ENCODE data around the gene PDZD7.

PDZD7 gene

GRCh38 chr10:100972904-100973535, 57.9 kb downstream of the PDZD7 start:
- H3K4me3 ChIP-seq (ENCODE audit: low read length), result no peak overlapping the region
- H3K4me2 ChIP-seq (ENCODE audit: low read length), result no peak overlapping the region
- H3K9ac ChIP-seq (ENCODE audit: low read depth, low read length), result no peak overlapping the region
- H3K27me3 ChIP-seq (ENCODE audit: control insufficient read depth, insufficient read depth, low read length), result no peaks in the 10 kb centered on the region
- H3K4me1 ChIP-seq (ENCODE audit: control insufficient read depth, insufficient read depth, low read length), result peaks cover 6% of the 10 kb centered on the region
- H3K36me3 ChIP-seq (ENCODE audit: insufficient read depth, low read length), result no peaks in the 10 kb centered on the region
- H3K9me3 ChIP-seq (replicated peaks; ENCODE audit: low read length), result no peaks in the 10 kb centered on the region

DNA sequence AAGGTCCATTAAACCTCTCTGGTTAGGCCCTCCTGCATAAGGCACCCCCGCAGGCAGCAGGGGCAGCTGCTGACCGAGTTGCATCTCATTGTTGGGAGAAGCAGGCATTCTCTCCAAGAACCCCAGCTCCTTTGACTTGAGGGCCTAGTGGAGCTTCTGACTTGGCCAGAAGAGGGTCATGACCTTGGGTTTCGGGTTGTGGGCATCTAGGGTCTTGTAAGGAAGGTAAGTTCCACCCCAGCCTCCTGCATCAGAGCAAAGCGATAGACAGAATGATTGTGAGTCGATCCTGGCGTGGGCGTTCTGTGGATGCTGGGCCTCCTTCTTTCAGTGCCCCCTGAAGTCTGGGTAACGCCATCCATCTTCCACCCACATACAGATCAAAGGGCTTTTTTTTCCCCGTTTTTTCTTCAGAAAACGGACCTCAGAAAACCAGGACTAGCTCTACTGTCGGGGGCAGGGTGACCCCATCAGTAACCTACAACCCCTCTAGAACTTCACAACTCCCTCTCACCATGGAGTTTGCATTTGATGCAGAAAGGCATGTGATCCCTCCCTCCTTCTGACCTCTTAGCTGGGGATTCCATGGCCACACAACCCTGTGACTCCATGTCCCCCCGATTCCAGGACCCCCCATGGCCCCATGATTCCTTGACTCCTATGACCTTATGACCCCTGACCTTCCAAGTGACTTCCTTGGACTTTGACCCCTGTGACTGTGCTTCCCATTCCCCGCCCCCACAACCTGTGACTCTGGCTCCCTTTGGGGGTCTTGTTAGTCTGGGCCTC, 58.6 kb downstream of the PDZD7 start:
- Histone ChIP-seq H3K27me3 (ENCODE audit: control insufficient read depth, insufficient read depth, low read length) (no peaks in the 10 kb centered on the region), H3K9ac (ENCODE audit: low read depth, low read length) (no peak overlapping the region), H3K9me3 (replicated peaks; ENCODE audit: low read length) (no peaks in the 10 kb centered on the region), H3K4me2 (ENCODE audit: low read length) (no peak overlapping the region), H3K36me3 (ENCODE audit: insufficient read depth, low read length) (peaks cover under 1% of the 10 kb centered on the region), H3K4me3 (ENCODE audit: low read length) (no peak overlapping the region), H3K4me1 (ENCODE audit: control insufficient read depth, insufficient read depth, low read length) (peaks cover 6% of the 10 kb centered on the region)

DNA sequence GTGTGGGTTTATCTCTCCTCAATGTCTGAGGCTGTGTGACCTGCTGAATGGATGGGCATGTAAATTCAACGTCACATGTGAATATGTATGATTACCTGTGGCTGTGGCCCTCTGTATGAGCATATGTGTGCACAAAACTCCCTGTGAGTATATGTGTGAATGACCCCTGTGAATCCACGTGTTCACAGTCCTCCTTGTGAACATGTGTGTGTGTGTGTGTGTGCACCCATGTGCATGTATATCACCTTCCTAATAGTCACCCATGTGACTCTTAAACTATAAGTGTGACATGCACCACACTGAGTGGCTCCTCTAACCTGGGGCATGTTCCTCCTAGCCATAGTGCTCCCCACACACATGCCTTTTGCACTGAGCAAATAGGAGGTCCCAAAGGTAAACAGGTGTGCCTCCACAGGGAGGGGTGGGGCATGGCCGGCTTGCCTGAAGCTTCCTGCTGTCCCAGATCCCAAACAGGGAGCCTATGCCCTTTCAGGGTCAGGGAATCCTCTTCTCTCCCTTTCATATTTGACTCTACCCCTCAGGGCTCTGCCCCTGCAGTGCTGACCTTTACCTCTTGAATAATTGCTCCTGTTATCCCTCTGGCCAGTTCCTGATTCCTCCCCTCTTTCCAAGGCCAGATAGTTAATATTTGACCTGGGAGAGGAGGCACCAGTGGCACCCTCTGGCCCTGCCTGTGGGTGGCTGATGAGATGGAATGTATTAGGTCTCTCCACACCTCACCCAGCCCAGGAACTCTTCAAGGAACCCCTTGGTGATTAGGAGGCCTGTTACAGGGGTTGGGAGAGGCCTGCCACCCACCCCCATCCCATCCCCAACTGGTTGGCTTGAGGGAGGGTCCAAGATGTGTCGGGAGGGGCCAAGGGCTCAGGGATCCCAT, 59.8 kb downstream of the PDZD7 start:
- peaks cover 6% of the 10 kb centered on the region for H3K4me1 ChIP-seq (ENCODE audit: control insufficient read depth, insufficient read depth, low read length)
- H3K9ac ChIP-seq (ENCODE audit: low read depth, low read length), result no peak overlapping the region
- no peaks in the 10 kb centered on the region for H3K27me3 ChIP-seq (ENCODE audit: control insufficient read depth, insufficient read depth, low read length)
- no peak overlapping the region for H3K4me2 ChIP-seq (ENCODE audit: low read length)
- H3K36me3 ChIP-seq (ENCODE audit: insufficient read depth, low read length), result peaks cover 12% of the 10 kb centered on the region
- H3K4me3 ChIP-seq (ENCODE audit: low read length), result no peak overlapping the region
- no peaks in the 10 kb centered on the region for H3K9me3 ChIP-seq (replicated peaks; ENCODE audit: low read length)

DNA sequence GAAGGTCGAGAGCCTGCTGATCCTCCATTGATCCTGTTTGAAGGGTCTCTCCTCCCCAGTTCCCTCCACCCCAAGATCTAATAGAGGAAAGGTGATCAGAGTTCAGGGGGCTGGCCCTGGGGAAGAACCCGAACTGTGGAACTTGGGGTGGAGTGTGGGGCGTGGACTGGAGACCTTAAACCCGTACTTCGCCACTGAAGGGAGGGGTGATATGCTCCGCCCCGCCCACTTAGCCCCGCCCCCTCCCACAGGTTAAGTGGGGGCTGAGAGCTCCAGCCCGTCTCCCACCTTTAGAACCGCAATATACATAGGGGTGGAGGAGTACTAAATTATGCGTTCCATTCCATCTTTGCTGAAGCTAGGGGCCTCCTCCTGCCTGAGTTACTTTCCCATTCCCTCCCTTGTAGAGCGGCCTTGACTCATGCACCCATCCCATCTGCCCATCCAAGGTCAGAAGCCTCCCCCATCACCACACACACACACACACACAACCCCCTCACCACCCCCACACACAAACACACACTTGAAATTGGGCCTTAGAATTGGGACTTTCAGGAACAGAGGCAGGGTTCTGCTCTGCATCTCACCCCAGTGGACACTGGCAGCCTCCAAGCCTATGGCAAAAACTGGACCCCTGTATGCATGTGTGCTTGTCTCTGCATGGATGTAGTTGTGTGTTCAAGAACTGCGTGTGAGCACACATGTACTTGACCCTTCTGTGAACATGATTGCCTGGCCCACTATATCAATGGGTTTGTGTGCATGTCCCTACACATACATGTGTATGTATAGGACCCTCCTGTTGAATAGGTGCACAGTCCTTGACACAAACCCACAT, 60.6 kb downstream of the PDZD7 start:
- Histone ChIP-seq H3K36me3 (ENCODE audit: insufficient read depth, low read length) (peaks cover 20% of the 10 kb centered on the region), H3K4me1 (ENCODE audit: control insufficient read depth, insufficient read depth, low read length) (peaks cover 6% of the 10 kb centered on the region), H3K9me3 (replicated peaks; ENCODE audit: low read length) (no peaks in the 10 kb centered on the region), H3K27me3 (ENCODE audit: control insufficient read depth, insufficient read depth, low read length) (no peaks in the 10 kb centered on the region), H3K4me3 (ENCODE audit: low read length) (peak overlapping the region; percentile 74), H3K4me2 (ENCODE audit: low read length) (peak overlapping the region; percentile 98), H3K9ac (ENCODE audit: low read depth, low read length) (no peak overlapping the region)

DNA sequence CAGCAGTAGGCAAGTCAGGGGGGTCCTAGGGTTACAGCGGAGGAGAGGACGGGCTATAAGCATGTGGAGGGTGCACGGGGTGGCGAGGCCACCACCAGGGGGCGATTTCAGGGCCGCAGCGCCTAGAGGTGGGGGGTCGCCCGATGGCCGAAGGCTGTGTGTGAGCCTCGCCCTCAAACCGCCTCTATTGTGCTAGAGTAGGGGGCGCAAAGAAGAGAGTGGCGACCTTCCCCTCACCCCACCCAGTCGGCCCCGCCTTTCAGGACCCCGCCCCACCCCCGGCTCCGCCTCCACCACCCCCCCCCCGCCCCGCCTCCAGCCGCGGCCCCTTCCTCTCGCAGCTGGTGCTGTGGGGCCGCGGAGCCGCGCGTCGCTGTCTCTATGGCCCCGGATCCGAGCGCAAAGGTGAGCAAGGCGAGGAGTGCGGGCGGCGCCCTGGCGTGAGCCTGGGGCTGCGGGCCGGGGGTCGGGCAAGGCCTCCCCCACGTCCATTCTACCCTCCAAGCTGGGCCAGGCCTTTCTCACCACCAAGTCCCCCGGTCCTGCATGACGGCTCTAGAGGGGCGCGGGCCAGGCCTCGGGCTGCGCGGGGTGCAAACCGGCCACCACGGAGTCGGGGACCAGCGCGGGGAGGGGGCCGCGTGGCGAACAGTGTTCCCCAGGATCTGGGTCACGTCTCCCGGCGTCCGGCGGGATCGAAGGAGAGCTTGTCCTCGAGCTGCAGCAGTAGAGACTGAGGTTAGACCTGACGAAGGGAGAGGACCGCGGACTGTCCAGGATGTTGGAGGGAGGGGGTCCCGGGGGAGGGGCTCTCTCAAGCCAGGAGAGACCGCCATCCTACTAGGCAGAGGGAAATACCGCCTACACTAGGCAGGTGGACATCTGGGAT, 61.5 kb downstream of the PDZD7 start, which contains the start of gene SEMA4G:
Gene SEMA4G, plus strand, starts transcription at position 318 of the 889 bp plus-strand sequence. CDS start 3,409 bp downstream, outside the sequence.
- no peaks in the 10 kb centered on the region for H3K27me3 ChIP-seq (ENCODE audit: control insufficient read depth, insufficient read depth, low read length)
- peaks cover 28% of the 10 kb centered on the region for H3K36me3 ChIP-seq (ENCODE audit: insufficient read depth, low read length)
- no peaks in the 10 kb centered on the region for H3K9me3 ChIP-seq (replicated peaks; ENCODE audit: low read length)
- peak within 1 kb of the TSS; percentile 74 for H3K4me3 ChIP-seq (ENCODE audit: low read length)
- peak within 1 kb of the TSS; percentile 98 for H3K4me2 ChIP-seq (ENCODE audit: low read length)
- H3K9ac ChIP-seq (ENCODE audit: low read depth, low read length), result peak within 1 kb of the TSS; percentile 33
- H3K4me1 ChIP-seq (ENCODE audit: control insufficient read depth, insufficient read depth, low read length), result peaks cover 6% of the 10 kb centered on the region

GRCh38 chr10:100968863-100969186, 62.1 kb downstream of the PDZD7 start:
- Histone ChIP-seq H3K36me3 (ENCODE audit: insufficient read depth, low read length) (peaks cover 33% of the 10 kb centered on the region), H3K9ac (ENCODE audit: low read depth, low read length) (peak overlapping the region; percentile 18), H3K27me3 (ENCODE audit: control insufficient read depth, insufficient read depth, low read length) (no peaks in the 10 kb centered on the region), H3K4me3 (ENCODE audit: low read length) (peak overlapping the region; percentile 74), H3K4me1 (ENCODE audit: control insufficient read depth, insufficient read depth, low read length) (peaks cover 6% of the 10 kb centered on the region), H3K9me3 (replicated peaks; ENCODE audit: low read length) (no peaks in the 10 kb centered on the region), H3K4me2 (ENCODE audit: low read length) (peak overlapping the region; percentile 98)

DNA sequence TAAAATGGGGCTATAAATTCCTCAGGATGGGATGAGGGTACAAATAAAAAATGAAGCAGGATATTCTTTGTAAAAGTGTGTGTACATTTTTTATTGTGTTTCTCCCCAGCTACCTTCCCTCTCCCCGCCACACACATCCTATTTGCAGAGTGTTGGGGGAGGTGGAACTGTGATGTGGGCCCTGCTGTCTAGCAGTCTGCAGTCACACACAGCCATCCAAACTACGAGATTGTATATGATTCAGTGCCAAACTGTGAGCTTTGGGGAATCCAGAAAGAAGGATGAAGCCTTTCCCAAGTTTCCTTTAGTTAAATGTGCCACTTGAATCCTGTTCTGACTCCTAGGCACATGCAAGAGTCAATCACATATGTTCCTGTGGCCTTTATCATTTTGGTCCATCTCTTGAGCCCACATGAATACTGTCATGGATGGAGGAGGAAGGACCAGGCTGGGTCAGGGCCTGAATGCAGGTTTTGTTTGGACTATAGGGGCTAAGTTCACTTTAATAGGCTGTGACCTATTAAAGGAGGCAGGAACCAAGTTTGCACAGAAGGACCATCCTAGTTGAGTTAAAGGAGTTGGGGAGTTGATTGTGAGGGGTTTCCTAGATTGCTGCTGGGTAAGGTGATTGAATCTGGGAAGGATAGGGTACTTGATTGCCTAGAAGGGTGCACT, 62.7 kb downstream of the PDZD7 start:
- peak overlapping the region; percentile 74 for H3K4me3 ChIP-seq (ENCODE audit: low read length)
- H3K9ac ChIP-seq (ENCODE audit: low read depth, low read length), result no peak overlapping the region
- H3K9me3 ChIP-seq (replicated peaks; ENCODE audit: low read length), result no peaks in the 10 kb centered on the region
- H3K4me2 ChIP-seq (ENCODE audit: low read length), result peak overlapping the region; percentile 98
- no peaks in the 10 kb centered on the region for H3K27me3 ChIP-seq (ENCODE audit: control insufficient read depth, insufficient read depth, low read length)
- H3K36me3 ChIP-seq (ENCODE audit: insufficient read depth, low read length), result peaks cover 37% of the 10 kb centered on the region
- peaks cover 6% of the 10 kb centered on the region for H3K4me1 ChIP-seq (ENCODE audit: control insufficient read depth, insufficient read depth, low read length)

- Histone ChIP-seq H3K4me2 (ENCODE audit: low read length) (no peak overlapping the region), H3K27me3 (ENCODE audit: control insufficient read depth, insufficient read depth, low read length) (no peaks in the 10 kb centered on the region), H3K4me3 (ENCODE audit: low read length) (no peak overlapping the region), H3K9me3 (replicated peaks; ENCODE audit: low read length) (no peaks in the 10 kb centered on the region), H3K9ac (ENCODE audit: low read depth, low read length) (no peak overlapping the region), H3K36me3 (ENCODE audit: insufficient read depth, low read length) (peaks cover 46% of the 10 kb centered on the region), H3K4me1 (ENCODE audit: control insufficient read depth, insufficient read depth, low read length) (peaks cover 6% of the 10 kb centered on the region)
Observed at GRCh38 chr10:100967332-100967731, 63.6 kb downstream of the PDZD7 start.

DNA sequence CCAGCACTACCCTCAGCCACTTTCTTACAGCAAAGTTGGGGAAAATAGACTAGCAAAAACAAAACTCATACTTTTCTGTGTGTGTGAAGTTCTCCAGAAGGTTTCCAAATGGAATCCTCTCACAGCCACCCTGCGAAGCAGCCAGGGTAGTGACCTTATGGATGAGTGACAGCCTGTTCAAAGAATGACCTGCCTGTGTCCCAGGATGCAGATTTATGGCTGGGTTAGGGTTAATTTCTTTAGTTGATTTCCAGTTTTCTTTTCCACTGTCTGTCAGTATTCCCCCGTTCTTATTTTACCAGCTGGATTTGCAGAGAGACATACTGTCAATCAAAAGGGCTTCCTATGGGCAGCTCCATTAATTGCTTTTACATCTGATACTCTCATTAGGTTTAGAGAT, 64.0 kb downstream of the PDZD7 start:
- Histone ChIP-seq H3K36me3 (ENCODE audit: insufficient read depth, low read length) (peaks cover 50% of the 10 kb centered on the region), H3K9me3 (replicated peaks; ENCODE audit: low read length) (no peaks in the 10 kb centered on the region), H3K27me3 (ENCODE audit: control insufficient read depth, insufficient read depth, low read length) (no peaks in the 10 kb centered on the region), H3K4me2 (ENCODE audit: low read length) (no peak overlapping the region), H3K9ac (ENCODE audit: low read depth, low read length) (no peak overlapping the region), H3K4me3 (ENCODE audit: low read length) (no peak overlapping the region), H3K4me1 (ENCODE audit: control insufficient read depth, insufficient read depth, low read length) (peaks cover 6% of the 10 kb centered on the region)

GRCh38 chr10:100965820-100966219, 65.1 kb downstream of the PDZD7 start:
- Histone ChIP-seq H3K4me3 (ENCODE audit: low read length) (no peak overlapping the region), H3K4me1 (ENCODE audit: control insufficient read depth, insufficient read depth, low read length) (peaks cover 6% of the 10 kb centered on the region), H3K9me3 (replicated peaks; ENCODE audit: low read length) (no peaks in the 10 kb centered on the region), H3K4me2 (ENCODE audit: low read length) (no peak overlapping the region), H3K9ac (ENCODE audit: low read depth, low read length) (no peak overlapping the region), H3K27me3 (ENCODE audit: control insufficient read depth, insufficient read depth, low read length) (no peaks in the 10 kb centered on the region), H3K36me3 (ENCODE audit: insufficient read depth, low read length) (peaks cover 56% of the 10 kb centered on the region)
